Liver (tissue), 9 donors: ENCODE results near the gene TMEM244. TPM values are rescaled to one million over a fixed set of nuclear protein-coding genes. Genes with fewer than 3 reads are reported as not detected.

Source experiments
- DNase-seq: peaks from one replicate; pipeline ENCODE4 v3.0.0-alpha.2; 2017; ENCODE audit warnings: low spot score
- H3K27ac ChIP-seq, 2 donors: one replicate each; pipeline ENCODE4 v1.7.0; 2013; ENCODE audit warnings: inconsistent platforms in 2 of 2, low read length in 2 of 2, control low read depth in 1 of 2, low read depth in 1 of 2, mild to moderate bottlenecking in 1 of 2
- H3K27me3 ChIP-seq, 4 donors: one replicate each; pipeline versions ENCODE4 v1.6.1 to v1.7.0; 2013; ENCODE audit warnings: low read length in 3 of 4, inconsistent platforms in 1 of 4, mild to moderate bottlenecking in 1 of 4, moderate library complexity in 1 of 4; ENCODE audit not compliant: control insufficient read depth in 4 of 4, insufficient read depth in 4 of 4
- H3K36me3 ChIP-seq, 4 donors: one replicate each; pipeline versions ENCODE4 v1.6.1 to v1.7.0; 2013; ENCODE audit warnings: low read length in 3 of 4, mild to moderate bottlenecking in 3 of 4, low read depth in 1 of 4, moderate library complexity in 1 of 4; ENCODE audit not compliant: control insufficient read depth in 4 of 4, insufficient read depth in 3 of 4
- H3K4me1 ChIP-seq, 4 donors: one replicate each; pipeline versions ENCODE4 v1.6.1 to v1.7.0; 2013; ENCODE audit warnings: low read length in 3 of 4, mild to moderate bottlenecking in 3 of 4, moderate library complexity in 1 of 4; ENCODE audit not compliant: control insufficient read depth in 4 of 4, insufficient read depth in 4 of 4
- H3K4me3 ChIP-seq, 3 donors: one replicate each; pipeline versions ENCODE4 v1.6.1 to v1.7.0; 2013; ENCODE audit warnings: low read length in 3 of 3, control low read depth in 1 of 3, low read depth in 1 of 3, mild to moderate bottlenecking in 1 of 3
- H3K9ac ChIP-seq, 2 donors: one replicate each; pipeline ENCODE4 v1.7.0; 2013; ENCODE audit warnings: low read length in 2 of 2, mild to moderate bottlenecking in 2 of 2, moderate library complexity in 2 of 2, control low read depth in 1 of 2, low read depth in 1 of 2
- H3K9me3 ChIP-seq, 4 donors: one replicate each; pipeline versions ENCODE4 v1.6.1 to v1.7.0; 2013; ENCODE audit warnings: low read length in 3 of 4; ENCODE audit not compliant: control insufficient read depth in 4 of 4
- ATF3 ChIP-seq: IDR thresholded peaks from 2 replicates; pipeline ENCODE4 v1.6.1; 2016; ENCODE audit warnings: antibody characterized with exemption
- CTCF ChIP-seq: fragments of 150-350 bp; IDR thresholded peaks from 2 replicates; pipeline ENCODE4 v1.5.1; 2017; ENCODE audit warnings: improper control_type of control experiment, low read depth, low read length; ENCODE audit not compliant: missing input control
- EGR1 ChIP-seq, 2 donors: IDR thresholded peaks; 2 replicates each; pipeline ENCODE4 v1.6.1; 2016 to 2018; ENCODE audit warnings: antibody characterized with exemption in 2 of 2, low read depth in 2 of 2
- FOXA2 ChIP-seq: IDR thresholded peaks from 2 replicates; pipeline ENCODE4 v1.6.1; 2016; ENCODE audit warnings: antibody characterized with exemption
- GABPA ChIP-seq, 2 donors: IDR thresholded peaks in 1 of 2; conservative IDR thresholded peaks in 1 of 2; 2 replicates each; pipeline ENCODE4 v1.6.1; 2016; ENCODE audit warnings: antibody characterized with exemption in 2 of 2, mild to moderate bottlenecking in 1 of 2, moderate library complexity in 1 of 2
- HNF4A ChIP-seq, 2 donors: conservative IDR thresholded peaks; 2 replicates each; pipeline ENCODE4 v1.6.1; 2016; ENCODE audit warnings: antibody characterized with exemption in 2 of 2, mild to moderate bottlenecking in 2 of 2
- HNF4G ChIP-seq: IDR thresholded peaks from 2 replicates; pipeline ENCODE4 v1.6.1; 2016; ENCODE audit warnings: antibody characterized with exemption
- JUND ChIP-seq, 2 donors: IDR thresholded peaks; 2 replicates each; pipeline ENCODE4 v1.6.1; 2016; ENCODE audit warnings: antibody characterized with exemption in 2 of 2
- MAX ChIP-seq: IDR thresholded peaks from 2 replicates; pipeline ENCODE4 v1.6.1; 2016; ENCODE audit warnings: antibody characterized with exemption
- NR2F2 ChIP-seq: IDR thresholded peaks from 2 replicates; pipeline ENCODE4 v1.6.1; 2016; ENCODE audit warnings: antibody characterized with exemption
- RAD21 ChIP-seq, 2 donors: IDR thresholded peaks; 2 replicates each; pipeline ENCODE4 v1.6.1; 2016; ENCODE audit warnings: antibody characterized with exemption in 2 of 2, mild to moderate bottlenecking in 2 of 2
- REST ChIP-seq: IDR thresholded peaks from 2 replicates; pipeline ENCODE4 v1.6.1; 2016; ENCODE audit warnings: antibody characterized with exemption, mild to moderate bottlenecking
- SP1 ChIP-seq: IDR thresholded peaks from 2 replicates; pipeline ENCODE4 v1.6.1; 2018; ENCODE audit warnings: antibody characterized with exemption, mild to moderate bottlenecking
- TAF1 ChIP-seq: conservative IDR thresholded peaks from 2 replicates; pipeline ENCODE4 v1.6.1; 2016; ENCODE audit warnings: antibody characterized with exemption, mild to moderate bottlenecking
- ZBTB33 ChIP-seq: IDR thresholded peaks from 2 replicates; pipeline ENCODE4 v1.6.1; 2016; ENCODE audit warnings: antibody characterized with exemption
- WGBS: extraction: QIAGEN DNeasy Blood & Tissue Kit; methylation state at CpG from one replicate; pipeline ENCODE4 v1.1.7; 2013; 5-methylcytosine and 5-hydroxymethylcytosine counted together
- polyA plus RNA-seq, 2 donors: library from polyadenylated mRNA; stranded (reverse) in 1 of 2; unstranded in 1 of 2; fragments of 200-250 nt in 1 of 2; fragments of >200 nt in 1 of 2; fragmentation: Nextera tagmentation in 1 of 2; extraction: Ambion mirVana in 1 of 2; gene quantifications; one replicate each; pipeline versions ENCODE4 v1.2.1 to v1.2.3, GENCODE V29; 2013 to 2015
- total RNA-seq, 2 donors: library from RNA; depleted of rRNA; stranded (reverse); fragments of >200 nt; gene quantifications; one replicate each; pipeline ENCODE4 v1.2.3, GENCODE V29; 2014
- donor health status: healthy.
- donor health status: healthy.
- donor health status: healthy.
- donor health status: healthy.
- donor health status: healthy.

The TMEM244 gene
- total and polyA plus RNA-seq, 4 donors, result not detected

- no peak for TF ChIP-seq MAX
- TF ChIP-seq SP1, result no peak
- TF ChIP-seq TAF1, result no peak
- no peak for TF ChIP-seq JUND (IDR thresholded peaks at IDR 0.05)
- TF ChIP-seq NR2F2, result no peak
Measured at GRCh38 chr6:129863664-129864063, 2.5 kb upstream of the TMEM244 start (continued).

GRCh38 chr6:129859524-129859923 is 1.6 kb downstream of the TMEM244 start:
- H3K36me3 ChIP-seq, result no peaks in the 10 kb centered on the region
- H3K4me3 ChIP-seq, result no peak overlapping the region
- H3K27ac ChIP-seq, result no peak overlapping the region
- H3K27me3 ChIP-seq, result no peaks in the 10 kb centered on the region
- no peaks in the 10 kb centered on the region for H3K4me1 ChIP-seq
- 58% methylated on average over 2 of the region's 2 CpGs for WGBS
- no peak overlapping the region for H3K9ac ChIP-seq
- DNase-seq, result no peak
- peaks cover 0 to 1% (median 0%) of the 10 kb centered on the region in 4 donors for H3K9me3 ChIP-seq
- TF ChIP-seq FOXA2 (no peak), NR2F2 (no peak), REST (no peak), MAX (no peak), CTCF (no peak), ATF3 (no peak), ZBTB33 (no peak), JUND (IDR thresholded peaks at IDR 0.05) (no peak), EGR1 (IDR thresholded peaks at IDR 0.05; ENCODE audit: low read depth in 2 of 2) (no peak), TAF1 (no peak), GABPA (IDR thresholded peaks at IDR 0.05 in 1 of 2, conservative IDR thresholded peaks at IDR 0.05 in 1 of 2) (no peak), HNF4G (no peak), HNF4A (conservative IDR thresholded peaks at IDR 0.05) (no peak), RAD21 (IDR thresholded peaks at IDR 0.05) (no peak)
